22Rv1 (cell line): Measurements from ENCODE around the gene USP9Y.

Experiments
- H3K27ac ChIP-seq: fragments of 450-650 bp; 2 replicates; pipeline ENCODE4 v1.5.1; 2017
- CTCF ChIP-seq: fragments of 450-650 bp; IDR thresholded peaks from 2 replicates; pipeline ENCODE4 v1.5.1; 2017; ENCODE audit warnings: mild to moderate bottlenecking
- ZFX ChIP-seq: fragments of 450-650 bp; IDR thresholded peaks from 2 replicates; pipeline ENCODE4 v1.6.1; 2017; ENCODE audit warnings: antibody characterized with exemption, borderline replicate concordance

Gene USP9Y

GRCh38 chrY:12833284-12833683, 132.3 kb downstream of the USP9Y start:
- TF ChIP-seq ZFX (no peak), CTCF (no peak)
- H3K27ac ChIP-seq = no peak overlapping the region

- TF ChIP-seq CTCF (no peak), ZFX (no peak)
- no peak overlapping the region for H3K27ac ChIP-seq
Measured at GRCh38 chrY:12837550-12837949, 136.5 kb downstream of the USP9Y start.

- TF ChIP-seq CTCF = no peak
- no peak for TF ChIP-seq ZFX
- H3K27ac ChIP-seq = no peak overlapping the region
Measured at GRCh38 chrY:12841368-12841767, 140.3 kb downstream of the USP9Y start.

- no peak overlapping the region for H3K27ac ChIP-seq
- TF ChIP-seq CTCF (no peak), ZFX (no peak)
Measured at GRCh38 chrY:12846793-12847192, 145.8 kb downstream of the USP9Y start.

GRCh38 chrY:12855791-12856275, 154.8 kb downstream of the USP9Y start:
- TF ChIP-seq ZFX (no peak), CTCF (no peak)
- H3K27ac ChIP-seq = no peak overlapping the region

- TF ChIP-seq CTCF (no peak), ZFX (no peak)
- H3K27ac ChIP-seq = no peak overlapping the region
Measured at GRCh38 chrY:12867960-12868359, 166.9 kb downstream of the USP9Y start.

- TF ChIP-seq ZFX (no peak), CTCF (no peak)
- H3K27ac ChIP-seq = no peak overlapping the region
Measured at GRCh38 chrY:12896973-12897372, 195.9 kb downstream of the USP9Y start.
